Embryonic facial prominence (tissue), 1 donor: ENCODE data around the gene CCDC39.
"Not testable (repeated sequence)": the region's sequence is repeated elsewhere in the genome, so short reads cannot be mapped to it uniquely, and the experiment has no call there.

ENCODE experiments used
- DNase-seq: peaks from one replicate; pipeline ENCODE4 v3.0.0-alpha.2; 2016; ENCODE audit errors: extremely low spot score

The CCDC39 gene

DNA sequence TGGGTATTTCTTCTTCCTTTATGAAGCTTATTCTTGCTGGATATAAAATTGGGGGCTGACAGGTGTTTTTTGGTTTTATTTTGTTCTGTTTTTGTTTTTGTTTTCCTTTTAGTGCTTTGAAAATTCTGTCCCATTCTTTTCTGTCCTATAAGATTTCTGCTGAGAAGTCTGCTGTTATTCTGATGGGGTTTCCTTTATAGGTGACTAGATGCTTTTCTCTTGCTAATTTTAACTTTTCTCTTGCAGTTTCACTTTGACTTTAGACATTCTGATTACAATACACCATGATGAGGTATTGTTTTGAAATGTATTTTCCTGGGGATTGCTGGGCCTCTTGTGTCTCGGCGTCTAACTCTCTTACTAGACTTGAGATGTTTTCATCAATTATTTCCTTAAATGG, 54.6 kb downstream of the CCDC39 start:
- DNase-seq, result no peak

DNA sequence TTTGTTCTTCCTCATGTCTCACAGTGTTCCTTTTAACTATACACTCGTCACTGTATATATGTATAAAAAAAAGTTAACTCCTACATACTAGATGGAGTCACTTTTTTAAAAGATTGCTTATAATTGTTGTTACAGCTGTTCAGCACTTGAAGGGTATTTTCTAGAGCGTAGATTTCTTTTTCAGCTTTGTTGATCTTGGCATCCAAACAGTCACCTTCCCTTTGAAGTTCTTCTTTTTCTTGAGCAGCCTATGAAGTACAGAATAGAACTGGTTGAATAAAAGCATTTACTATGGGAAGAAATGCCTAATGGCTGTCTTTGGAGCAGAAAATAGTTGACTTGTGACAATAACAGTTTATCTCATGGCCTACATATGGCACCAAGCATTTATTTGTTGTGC, 59.6 kb downstream of the CCDC39 start:
- DNase-seq, result no peak

DNA sequence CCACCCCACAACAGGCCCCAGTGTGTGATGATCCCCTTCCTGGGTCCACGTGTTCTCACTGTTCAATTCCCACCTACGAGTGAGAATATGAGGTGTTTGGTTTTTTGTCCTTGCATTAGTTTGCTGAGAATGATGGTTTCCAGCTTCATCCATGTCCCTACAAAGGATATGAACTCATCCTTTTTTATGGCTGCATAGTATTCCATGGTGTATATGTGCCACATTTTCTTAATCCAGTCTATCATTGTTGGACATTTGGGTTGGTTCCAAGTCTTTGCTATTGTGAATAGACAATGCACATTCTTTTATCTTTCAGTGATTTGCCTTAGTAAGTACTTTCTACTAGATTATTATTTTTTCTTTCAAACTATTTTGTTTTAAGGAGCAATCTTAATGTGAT, 60.7 kb downstream of the CCDC39 start:
- DNase-seq, result not testable (repeated sequence)

DNA sequence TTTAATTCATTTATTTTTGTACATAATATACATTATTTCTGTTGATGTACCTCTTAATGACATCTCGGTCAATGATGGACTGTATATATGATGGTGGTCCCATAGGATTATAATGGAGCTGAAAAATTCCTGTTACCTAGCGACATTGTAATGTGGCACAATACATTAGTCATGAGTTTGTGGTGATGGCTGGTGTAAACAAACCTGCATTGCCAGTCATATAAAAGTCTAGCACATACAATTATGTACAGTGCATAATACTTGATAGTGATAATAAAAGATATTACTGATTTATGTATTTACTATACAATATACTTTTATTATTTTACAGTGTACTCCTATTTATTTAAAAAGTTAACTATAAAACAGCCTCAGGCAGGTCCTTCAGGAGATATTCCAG, 62.2 kb downstream of the CCDC39 start:
- DNase-seq, result no peak

DNA sequence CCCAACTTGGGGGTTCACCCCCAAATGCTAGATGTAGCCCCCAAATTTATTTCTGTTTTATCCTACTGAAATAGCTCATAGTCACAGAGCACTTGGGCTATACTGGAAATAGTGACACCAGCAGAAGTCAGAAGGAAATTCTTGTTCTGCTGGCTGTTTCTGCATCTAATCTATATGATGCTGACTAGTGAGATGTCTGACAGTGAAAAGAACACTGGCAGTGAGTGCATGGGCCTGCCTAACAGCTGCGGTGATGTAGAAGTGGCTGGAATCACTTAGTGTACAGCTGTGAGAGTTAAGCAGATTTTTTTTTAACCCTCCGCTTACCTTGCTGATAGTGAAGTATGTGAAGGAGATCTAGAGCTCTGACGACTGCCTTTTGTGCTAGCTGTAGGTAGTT, 63.3 kb downstream of the CCDC39 start:
- DNase-seq, result no peak

DNA sequence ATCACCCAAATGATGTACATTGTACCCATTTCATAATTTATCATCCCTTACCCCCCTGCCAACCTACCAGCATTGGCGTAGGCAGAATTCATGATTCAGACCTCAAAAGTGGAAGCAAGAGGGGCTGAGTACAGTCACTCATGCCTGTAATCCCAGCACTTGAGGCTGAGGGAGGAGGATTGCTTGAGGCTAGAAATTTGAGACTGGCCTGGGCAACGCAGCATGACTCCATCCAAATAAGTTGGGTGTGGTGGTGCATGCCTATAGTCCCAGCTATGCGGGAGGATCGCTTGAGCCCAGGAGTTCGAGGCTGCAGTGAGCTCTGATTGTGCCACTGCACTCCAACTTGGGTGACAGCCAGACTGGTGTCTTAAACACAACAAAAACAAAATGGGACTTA, 66.9 kb downstream of the CCDC39 start:
- DNase-seq, result no peak

DNA sequence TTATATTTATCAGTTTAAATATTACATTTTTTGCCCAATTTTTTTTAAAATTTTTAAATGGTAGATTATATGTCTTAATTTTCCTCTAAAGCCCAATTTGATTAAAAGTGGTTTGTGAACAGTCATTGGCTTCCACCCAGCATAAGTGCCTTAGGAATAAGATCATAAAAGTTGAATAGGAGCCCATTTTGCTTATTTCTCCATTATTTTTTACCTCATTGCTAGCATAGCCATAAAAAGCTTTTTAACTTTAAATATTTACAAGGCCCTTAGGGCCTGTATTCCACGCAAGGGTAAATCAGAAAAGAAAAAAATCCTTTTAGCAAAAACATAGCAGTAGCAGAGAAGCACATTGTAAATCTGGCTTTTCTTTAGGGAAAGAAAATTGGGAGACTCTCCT, 68.3 kb downstream of the CCDC39 start:
- no peak for DNase-seq

DNA sequence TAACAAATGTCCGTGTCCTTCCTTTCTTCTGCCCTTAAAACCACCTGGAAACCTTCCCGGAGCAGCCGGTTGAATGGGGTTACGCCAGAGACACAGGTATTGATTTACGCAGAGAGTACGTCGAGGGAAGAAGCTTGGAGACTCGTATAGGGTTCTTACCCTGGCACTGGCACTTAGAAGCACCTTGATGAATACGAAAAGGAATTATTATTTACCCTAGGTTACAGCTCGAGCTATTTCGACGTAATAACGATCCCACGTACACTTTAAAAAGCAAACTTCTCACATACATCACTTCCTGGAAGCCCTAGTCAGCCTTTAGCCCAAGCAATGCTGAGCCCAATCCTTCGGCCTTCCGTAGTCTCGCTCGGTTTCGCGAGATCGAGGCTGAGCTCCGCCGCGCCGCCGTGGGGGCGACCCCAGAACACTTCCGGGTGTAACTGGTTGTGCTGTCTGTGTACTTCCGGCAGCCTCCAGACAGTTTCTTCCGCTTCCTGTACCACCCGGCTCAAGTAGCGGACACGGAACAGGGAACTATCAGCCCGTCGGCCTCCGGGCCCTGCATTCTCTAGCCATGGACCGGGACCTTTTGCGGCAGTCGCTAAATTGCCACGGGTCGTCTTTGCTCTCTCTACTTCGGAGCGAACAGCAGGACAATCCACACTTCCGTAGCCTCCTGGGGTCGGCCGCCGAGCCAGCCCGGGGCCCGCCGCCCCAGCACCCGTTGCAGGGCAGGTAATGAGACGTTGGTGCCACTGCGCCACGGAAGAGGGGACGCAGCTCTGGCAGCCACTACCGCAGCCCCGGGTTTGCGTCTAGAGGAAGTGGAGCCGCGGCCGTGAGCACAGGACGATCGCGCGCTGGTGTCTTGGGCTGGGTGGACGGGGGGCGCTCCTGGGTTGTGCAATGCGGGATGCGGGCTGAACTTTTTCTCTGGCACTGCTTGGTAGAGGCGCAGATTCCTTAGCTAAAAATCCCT, 77.3 kb downstream of the CCDC39 start, which contains the start of gene TTC14:
TTC14 (plus strand) TSS at position 476 of the 979 bp plus-strand sequence; CDS start at position 575, 99 bp downstream.
- peak; percentile 85 for DNase-seq

DNA sequence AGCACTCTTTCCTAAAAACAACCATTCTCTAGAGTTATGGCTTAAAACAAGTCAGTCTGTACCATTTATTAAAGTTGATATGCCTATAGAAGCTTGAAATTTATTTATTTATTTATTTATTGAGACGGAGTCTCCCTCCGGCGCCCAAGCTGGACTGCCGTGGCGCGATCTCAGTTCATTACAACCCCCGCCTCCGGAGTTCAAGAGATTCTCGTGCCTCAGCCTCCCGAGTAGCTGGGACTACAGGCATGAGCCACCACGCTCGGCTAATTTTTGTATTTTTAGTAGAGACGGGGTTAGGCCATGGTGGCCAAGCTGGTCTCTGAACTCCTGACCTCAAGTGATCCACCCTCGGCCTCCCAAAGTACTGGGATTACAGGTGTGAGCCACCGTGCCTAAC, 78.8 kb downstream of the CCDC39 start:
- no peak for DNase-seq

DNA sequence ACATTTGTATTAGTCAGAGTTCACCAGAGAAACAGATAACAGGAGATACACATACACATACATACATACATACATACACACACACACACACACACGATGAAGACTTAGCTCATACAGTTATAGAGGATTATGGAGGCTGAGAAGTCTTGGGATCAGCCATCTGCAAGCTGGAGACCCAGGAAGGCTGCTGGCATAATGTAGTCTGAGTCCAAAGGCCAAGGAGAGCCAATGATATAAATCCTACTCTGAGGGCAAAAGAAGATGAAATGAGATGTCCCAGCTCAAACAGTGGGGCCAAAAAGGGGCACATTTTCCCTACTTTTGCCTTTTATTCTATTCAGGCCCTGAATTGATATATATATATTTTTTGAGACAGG, 83.7 kb downstream of the CCDC39 start:
- no peak for DNase-seq

DNA sequence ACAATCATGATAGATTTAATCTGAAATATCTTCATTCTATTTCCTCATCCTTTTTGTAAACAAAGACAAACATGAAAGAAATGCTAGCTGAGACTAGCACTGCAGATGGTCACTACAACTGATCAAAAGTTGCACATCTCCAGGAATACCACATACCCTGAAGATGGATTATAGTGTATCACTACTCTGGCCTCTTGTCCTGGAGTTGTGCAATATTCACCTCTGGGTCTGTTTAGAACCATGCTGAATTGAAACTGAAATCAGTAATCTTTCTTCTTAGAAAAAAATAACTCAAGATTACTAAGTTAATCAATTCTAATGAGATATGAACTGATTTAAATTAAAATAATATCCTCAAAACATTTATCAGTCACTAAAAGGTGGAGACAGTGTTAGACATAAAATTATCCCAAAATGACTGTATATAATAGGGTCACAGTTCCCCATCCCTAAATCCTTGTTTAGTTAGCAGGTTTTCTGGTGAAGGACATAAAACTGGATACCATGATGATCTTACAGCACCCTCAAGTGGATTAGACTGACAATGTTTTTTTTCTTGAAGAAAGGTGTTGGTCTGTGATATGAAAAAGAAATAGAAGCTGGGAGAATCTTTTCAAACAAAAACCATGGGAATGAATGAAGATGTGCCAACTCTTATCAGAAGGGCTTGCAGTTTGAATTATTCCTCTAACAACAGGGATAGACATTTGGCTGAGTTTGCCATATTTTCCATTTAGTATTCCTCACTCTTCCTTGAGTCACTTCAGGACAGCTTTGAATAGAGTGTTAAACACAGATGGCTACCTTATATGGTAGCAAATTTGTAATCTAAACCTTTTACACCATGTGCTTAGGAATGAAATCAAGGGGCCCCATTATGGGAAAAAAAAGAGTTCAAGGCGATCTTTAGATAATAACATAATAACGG, 84.4 kb downstream of the CCDC39 start:
- DNase-seq, result no peak

DNA sequence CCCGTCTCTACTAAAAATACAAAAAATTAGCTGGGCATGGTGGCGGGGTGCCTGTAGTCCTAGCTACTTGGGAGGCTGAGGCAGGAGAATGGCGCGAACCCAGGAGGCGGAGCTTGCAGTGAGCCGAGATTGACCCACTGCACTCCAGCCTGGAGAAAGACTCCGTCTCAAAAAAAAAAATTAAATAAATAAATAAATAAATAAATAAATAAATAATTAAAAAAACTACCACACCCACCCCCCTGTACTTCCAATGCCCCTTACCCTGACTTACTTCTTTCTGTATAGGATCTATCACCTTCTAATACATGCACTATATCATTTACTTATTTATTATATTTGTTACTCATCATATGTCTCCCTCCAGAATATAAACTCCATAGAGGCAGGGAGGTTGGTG, 85.7 kb downstream of the CCDC39 start:
- not testable (repeated sequence) for DNase-seq

DNA sequence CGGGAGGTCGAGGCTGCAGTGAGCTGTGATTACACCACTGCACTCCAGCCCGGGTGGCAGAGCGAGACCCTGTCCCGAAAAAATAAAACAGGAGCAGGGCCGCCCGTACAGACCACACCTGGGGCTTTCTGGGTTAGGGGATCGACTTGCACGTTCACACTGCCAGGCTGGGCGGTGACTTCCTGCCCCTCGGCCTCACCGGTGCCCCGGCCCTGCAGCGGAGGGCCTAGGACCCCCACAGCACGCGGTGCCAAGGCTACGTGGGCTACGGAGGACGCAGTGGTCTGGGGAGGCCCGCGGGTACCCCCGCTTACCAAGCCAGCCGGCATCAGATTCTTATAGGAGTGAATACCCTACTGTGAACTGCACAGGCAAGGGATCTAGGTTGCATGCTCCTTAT, 88.9 kb downstream of the CCDC39 start:
- no peak for DNase-seq

DNA sequence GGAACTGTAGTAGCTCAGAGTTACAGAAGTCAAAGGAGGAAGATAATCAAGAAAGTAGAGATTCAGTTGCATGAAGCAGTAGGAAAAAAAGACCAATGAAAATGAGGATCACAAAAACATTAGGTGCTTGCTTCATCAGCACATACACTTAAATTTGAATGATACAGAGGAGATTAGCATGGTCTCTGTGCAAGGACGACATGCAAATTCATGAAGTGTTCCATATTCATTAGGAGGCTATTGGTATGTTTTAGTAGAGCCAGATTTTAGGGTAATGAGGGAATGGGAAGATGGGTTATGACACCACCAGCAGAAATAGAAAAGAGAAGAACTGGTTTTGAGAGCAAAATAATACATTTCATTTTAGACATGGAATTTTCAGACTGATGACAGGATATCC, 98.4 kb downstream of the CCDC39 start:
- no peak for DNase-seq

DNA sequence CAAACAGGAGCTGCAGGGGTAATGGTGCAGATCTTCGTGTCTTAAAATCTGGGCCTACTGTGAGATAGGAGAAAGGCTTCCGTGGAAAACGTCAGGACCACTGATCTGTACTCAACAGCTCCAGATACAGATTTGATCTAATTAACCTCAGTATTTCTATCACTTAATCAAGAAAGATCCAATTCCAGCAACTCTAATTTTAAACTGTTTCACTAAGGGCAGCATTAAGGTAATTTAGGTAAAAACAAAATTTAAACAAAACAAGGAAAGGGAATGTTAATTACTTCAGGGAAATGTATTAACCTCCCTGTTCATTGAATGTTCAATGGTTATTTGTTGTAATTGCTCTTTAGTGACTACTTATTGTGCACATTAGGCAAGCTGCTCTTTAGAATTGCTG, 103.7 kb downstream of the CCDC39 start:
- DNase-seq, result no peak

DNA sequence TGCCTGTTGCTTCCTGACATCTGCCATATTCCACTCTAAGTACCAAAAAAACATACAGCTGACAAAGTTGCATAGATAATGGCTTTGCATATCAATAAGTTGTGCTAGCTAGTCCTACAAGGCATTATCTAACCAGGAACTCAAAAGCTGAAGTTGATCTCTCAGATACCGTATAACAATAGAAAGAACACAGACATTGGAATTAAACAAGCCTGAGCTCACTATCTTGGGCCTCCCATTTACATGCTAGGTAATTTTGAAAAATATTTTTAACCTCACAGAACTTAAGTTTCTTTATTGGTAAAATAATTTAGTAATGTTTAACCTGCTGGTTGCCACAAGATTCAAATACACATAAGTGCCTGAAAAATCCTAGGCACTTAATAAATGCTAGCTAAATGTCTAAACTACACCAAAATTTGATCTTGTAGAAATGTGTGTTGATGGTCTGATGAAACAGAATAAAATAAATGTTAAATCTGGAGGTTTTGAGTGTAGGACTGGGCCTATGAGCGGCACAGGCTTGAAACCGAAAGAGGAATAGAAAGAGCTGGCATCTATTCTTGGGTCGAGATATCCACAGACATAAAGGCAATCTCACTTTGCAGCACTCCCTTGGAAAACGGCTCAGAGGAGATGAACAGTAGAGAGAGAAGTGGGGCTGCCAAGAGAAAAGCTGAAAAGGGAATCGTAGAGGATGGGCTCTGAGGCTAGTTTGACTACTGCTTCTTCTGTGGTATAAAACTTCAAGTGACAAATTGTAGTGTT, 107.3 kb downstream of the CCDC39 start:
- no peak for DNase-seq

DNA sequence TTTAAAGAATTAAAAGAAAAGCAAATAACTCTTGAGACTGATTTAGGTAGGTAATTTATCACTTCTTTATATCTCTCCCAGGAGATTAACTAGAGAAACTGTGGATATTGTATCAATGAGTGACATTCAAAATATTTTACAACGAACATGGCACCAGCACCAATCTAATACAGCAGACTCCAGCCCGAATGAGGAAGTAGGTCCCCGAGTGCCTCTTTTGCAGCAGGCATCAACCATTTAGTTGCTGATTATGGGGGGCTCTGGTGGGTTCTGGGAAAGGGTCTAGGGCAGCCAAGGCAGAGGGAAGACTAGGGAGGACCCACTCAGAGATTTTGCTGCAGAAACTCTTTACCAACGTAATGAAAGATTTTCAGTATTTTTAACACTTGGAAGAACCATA, 109.1 kb downstream of the CCDC39 start:
- no peak for DNase-seq

DNA sequence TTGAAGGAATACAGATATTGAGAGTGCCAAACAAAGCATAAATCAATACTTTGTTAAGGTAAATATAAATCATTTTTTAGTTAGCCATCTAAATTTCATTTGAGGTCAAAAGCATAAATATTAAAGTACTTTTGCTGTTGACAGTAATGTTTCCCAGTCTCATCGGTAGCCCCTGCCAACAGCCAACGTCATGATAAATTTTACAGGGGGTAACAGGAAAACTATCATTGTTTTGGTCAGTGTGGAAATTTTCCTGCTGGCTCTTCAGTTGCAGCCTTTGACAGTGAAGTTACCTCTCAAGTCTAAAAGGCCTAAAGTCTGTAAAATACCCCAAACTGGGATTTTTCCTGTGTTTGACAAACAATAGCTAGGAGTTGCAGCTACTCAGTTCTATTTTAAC, 114.6 kb downstream of the CCDC39 start:
- no peak for DNase-seq
